Measurements from ENCODE around the gene LGALS3BP. TPM values are rescaled to one million over a fixed set of nuclear protein-coding genes. Genes with fewer than 3 reads are reported as not detected.

LGALS3BP gene
- total RNA-seq, 1 experiment from 2014 or later = 389 TPM

DNA sequence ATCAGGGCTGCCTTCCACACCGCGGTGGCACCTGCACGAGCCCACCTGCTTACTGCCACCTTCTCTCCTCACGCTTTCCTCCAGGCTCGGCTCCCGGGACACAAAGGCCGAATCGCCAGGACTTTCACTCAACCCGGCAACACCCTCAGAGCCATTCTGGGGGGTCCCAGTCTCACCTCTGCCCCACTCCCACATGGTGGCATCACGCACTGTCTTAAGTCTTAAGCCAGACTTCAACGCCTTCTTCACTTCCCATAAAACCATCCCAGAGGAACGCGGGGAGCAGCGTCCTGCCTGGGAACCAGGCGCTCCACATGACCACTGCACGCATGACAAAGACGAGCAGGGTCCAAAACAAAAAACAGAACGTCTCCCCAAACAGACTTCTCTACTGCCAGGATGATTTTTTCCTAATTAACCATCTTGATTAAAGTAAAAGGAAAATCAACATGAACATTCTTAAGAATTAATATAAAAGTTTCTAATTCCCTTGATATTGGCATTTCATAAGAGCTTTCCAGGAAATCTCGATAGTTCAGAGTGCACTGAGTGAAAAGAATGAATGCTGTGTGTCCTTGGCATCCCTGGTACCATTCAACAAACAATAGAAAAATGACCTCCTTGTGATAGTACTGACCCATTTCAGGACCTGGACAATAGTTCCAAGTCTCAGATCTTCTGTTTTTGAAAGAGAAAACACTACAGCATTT, 27.2 kb upstream of the LGALS3BP start:
- no peaks in the 10 kb centered on the region for H3K9me3 ChIP-seq (ENCODE audit: control insufficient read depth in 1 of 2, insufficient read depth in 1 of 2, low read depth in 1 of 2, low read length in 2 of 2)
- ChIA-PET CTCF (no interaction called here), RAD21 (ENCODE audit: low non-redundant PET in 1 of 2, low total read pairs in 2 of 2, uncharacterized antibody in 2 of 2, unreplicated experiment in 2 of 2) (no interaction called here), POLR2A (no interaction called here)
- TF ChIP-seq, protein P1, sequence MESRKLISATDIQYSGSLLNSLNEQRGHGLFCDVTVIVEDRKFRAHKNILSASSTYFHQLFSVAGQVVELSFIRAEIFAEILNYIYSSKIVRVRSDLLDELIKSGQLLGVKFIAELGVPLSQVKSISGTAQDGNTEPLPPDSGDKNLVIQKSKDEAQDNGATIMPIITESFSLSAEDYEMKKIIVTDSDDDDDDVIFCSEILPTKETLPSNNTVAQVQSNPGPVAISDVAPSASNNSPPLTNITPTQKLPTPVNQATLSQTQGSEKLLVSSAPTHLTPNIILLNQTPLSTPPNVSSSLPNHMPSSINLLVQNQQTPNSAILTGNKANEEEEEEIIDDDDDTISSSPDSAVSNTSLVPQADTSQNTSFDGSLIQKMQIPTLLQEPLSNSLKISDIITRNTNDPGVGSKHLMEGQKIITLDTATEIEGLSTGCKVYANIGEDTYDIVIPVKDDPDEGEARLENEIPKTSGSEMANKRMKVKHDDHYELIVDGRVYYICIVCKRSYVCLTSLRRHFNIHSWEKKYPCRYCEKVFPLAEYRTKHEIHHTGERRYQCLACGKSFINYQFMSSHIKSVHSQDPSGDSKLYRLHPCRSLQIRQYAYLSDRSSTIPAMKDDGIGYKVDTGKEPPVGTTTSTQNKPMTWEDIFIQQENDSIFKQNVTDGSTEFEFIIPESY (IDR thresholded peaks at IDR 0.05; ENCODE audit: extremely low read depth, insufficient replicate concordance, low read length) = no peak
- no peak for TF ChIP-seq JUND (IDR thresholded peaks at IDR 0.05)
- TF ChIP-seq RAD21 (IDR thresholded peaks at IDR 0.05; ENCODE audit: low read depth) = no peak
- TF ChIP-seq TCF7L2 (IDR thresholded peaks at IDR 0.05; ENCODE audit: borderline replicate concordance, extremely low read depth, insufficient read depth, insufficient read length) = no peak
- no peak for TF ChIP-seq CEBPB (IDR thresholded peaks at IDR 0.05; ENCODE audit: low read depth)
- TF ChIP-seq FOSL1 (IDR thresholded peaks at IDR 0.05; ENCODE audit: low read depth) = no peak
- TF ChIP-seq, protein P2, sequence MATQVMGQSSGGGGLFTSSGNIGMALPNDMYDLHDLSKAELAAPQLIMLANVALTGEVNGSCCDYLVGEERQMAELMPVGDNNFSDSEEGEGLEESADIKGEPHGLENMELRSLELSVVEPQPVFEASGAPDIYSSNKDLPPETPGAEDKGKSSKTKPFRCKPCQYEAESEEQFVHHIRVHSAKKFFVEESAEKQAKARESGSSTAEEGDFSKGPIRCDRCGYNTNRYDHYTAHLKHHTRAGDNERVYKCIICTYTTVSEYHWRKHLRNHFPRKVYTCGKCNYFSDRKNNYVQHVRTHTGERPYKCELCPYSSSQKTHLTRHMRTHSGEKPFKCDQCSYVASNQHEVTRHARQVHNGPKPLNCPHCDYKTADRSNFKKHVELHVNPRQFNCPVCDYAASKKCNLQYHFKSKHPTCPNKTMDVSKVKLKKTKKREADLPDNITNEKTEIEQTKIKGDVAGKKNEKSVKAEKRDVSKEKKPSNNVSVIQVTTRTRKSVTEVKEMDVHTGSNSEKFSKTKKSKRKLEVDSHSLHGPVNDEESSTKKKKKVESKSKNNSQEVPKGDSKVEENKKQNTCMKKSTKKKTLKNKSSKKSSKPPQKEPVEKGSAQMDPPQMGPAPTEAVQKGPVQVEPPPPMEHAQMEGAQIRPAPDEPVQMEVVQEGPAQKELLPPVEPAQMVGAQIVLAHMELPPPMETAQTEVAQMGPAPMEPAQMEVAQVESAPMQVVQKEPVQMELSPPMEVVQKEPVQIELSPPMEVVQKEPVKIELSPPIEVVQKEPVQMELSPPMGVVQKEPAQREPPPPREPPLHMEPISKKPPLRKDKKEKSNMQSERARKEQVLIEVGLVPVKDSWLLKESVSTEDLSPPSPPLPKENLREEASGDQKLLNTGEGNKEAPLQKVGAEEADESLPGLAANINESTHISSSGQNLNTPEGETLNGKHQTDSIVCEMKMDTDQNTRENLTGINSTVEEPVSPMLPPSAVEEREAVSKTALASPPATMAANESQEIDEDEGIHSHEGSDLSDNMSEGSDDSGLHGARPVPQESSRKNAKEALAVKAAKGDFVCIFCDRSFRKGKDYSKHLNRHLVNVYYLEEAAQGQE (IDR thresholded peaks at IDR 0.05; ENCODE audit: low read depth) = no peak
- TF ChIP-seq, protein P3, sequence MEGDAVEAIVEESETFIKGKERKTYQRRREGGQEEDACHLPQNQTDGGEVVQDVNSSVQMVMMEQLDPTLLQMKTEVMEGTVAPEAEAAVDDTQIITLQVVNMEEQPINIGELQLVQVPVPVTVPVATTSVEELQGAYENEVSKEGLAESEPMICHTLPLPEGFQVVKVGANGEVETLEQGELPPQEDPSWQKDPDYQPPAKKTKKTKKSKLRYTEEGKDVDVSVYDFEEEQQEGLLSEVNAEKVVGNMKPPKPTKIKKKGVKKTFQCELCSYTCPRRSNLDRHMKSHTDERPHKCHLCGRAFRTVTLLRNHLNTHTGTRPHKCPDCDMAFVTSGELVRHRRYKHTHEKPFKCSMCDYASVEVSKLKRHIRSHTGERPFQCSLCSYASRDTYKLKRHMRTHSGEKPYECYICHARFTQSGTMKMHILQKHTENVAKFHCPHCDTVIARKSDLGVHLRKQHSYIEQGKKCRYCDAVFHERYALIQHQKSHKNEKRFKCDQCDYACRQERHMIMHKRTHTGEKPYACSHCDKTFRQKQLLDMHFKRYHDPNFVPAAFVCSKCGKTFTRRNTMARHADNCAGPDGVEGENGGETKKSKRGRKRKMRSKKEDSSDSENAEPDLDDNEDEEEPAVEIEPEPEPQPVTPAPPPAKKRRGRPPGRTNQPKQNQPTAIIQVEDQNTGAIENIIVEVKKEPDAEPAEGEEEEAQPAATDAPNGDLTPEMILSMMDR (IDR thresholded peaks at IDR 0.05 in 2 of 3, conservative IDR thresholded peaks at IDR 0.05 in 1 of 3; ENCODE audit: borderline replicate concordance in 1 of 3, insufficient read depth in 1 of 3, low read depth in 2 of 3, low read length in 2 of 3) = no peak
- TF ChIP-seq EZH2phosphoT487 (IDR thresholded peaks at IDR 0.05; ENCODE audit: borderline replicate concordance) = no peak
- H3K9ac ChIP-seq (ENCODE audit: low read length) = no peak overlapping the region
- intact Hi-C loops (cut with micrococcal nuclease) = no loop called here
- H3K9me2 ChIP-seq (ENCODE audit: insufficient read depth) = no peaks in the 10 kb centered on the region
- no peak for DNase-seq (ENCODE audit: low read depth, low spot score)
- no TSS peak for BruUV-seq (replicated peaks)
- H3K4me1 ChIP-seq (ENCODE audit: control insufficient read depth in 1 of 2, insufficient read depth in 2 of 2, low read length in 2 of 2) = peaks cover 19 to 57% of the 10 kb centered on the region in 2 experiments
- no peak overlapping the region for H2AFZ ChIP-seq (ENCODE audit: low read depth, low read length, poor library complexity, severe bottlenecking)
- H3K36me3 ChIP-seq (ENCODE audit: control insufficient read depth in 1 of 2, insufficient read depth in 2 of 2, low read length in 2 of 2) = peaks cover 4 to 14% of the 10 kb centered on the region in 2 experiments; a peak in 2 of 4 replicates
- peaks cover 70% of the 10 kb centered on the region for H3K79me2 ChIP-seq (ENCODE audit: insufficient read depth, low read length)
- H4K20me1 ChIP-seq (ENCODE audit: insufficient read depth) = no peaks in the 10 kb centered on the region
- H3K27ac ChIP-seq (ENCODE audit: low read depth, low read length) = no peak overlapping the region
- no peak overlapping the region for H3K4me3 ChIP-seq (replicated peaks in 1 of 2; ENCODE audit: low read depth in 1 of 2, low read length in 2 of 2)
- no peak for ATAC-seq
- no peaks in the 10 kb centered on the region for H3K27me3 ChIP-seq (ENCODE audit: insufficient read depth, low read length)
- no peak overlapping the region for H3K4me2 ChIP-seq (ENCODE audit: low read length)
